Right cardiac atrium (tissue), 5 donors: ENCODE data around the gene KRTAP5-8. TPM values are rescaled to one million over a fixed set of nuclear protein-coding genes. Genes with fewer than 3 reads are reported as not detected.
A peak's percentile ranks its signal among the peaks of the same experiment; 100 is the strongest.
"Not testable (repeated sequence)": the region's sequence is repeated elsewhere in the genome, so short reads cannot be mapped to it uniquely, and the experiment has no call there.

Experiments
- ATAC-seq, 2 donors: fragments of 200-7000 bp; cut with Tn5 transposase; one replicate each; pipeline versions ENCODE4 v1.8.0 to v1.9.1; 2020; ENCODE audit warnings: moderate library complexity in 2 of 2, mild to moderate bottlenecking in 1 of 2
- DNase-seq, 3 donors: peaks; one replicate each; pipeline ENCODE4 v3.0.0-alpha.2; 2020
- H3K27ac ChIP-seq: one replicate; pipeline ENCODE4 v1.5.1; 2013; ENCODE audit warnings: mild to moderate bottlenecking, low read length, control low read depth, moderate library complexity
- H3K27me3 ChIP-seq: one replicate; pipeline ENCODE4 v1.6.1; 2013; ENCODE audit not compliant: control insufficient read depth, insufficient read depth
- H3K4me1 ChIP-seq: one replicate; pipeline ENCODE4 v1.6.1; 2013; ENCODE audit warnings: low read length; ENCODE audit not compliant: control insufficient read depth, insufficient read depth
- H3K4me3 ChIP-seq: one replicate; pipeline ENCODE4 v1.5.1; 2013; ENCODE audit warnings: low read length, control low read depth
- H3K9me3 ChIP-seq: one replicate; pipeline ENCODE4 v1.6.1; 2013; ENCODE audit warnings: low read length; ENCODE audit not compliant: control insufficient read depth
- WGBS: extraction: QIAGEN DNeasy Blood & Tissue Kit; methylation state at CpG from one replicate; pipeline ENCODE4 v1.1.7; 2013; 5-methylcytosine and 5-hydroxymethylcytosine counted together
- intact Hi-C, 4 donors: fragments of 100-400 bp; cut with DNase I; formaldehyde crosslinking; loops; one replicate each; pipeline versions ENCODE4 v1.11.0 to v1.14.0; 2022 to 2023
- polyA plus RNA-seq: library from polyadenylated mRNA; stranded (reverse); fragments of 200-250 nt; gene quantifications from one replicate; pipeline ENCODE4 v1.2.3, GENCODE V29; 2013
- total RNA-seq, 4 donors: library from RNA; stranded (reverse); fragmentation: NEBNext Ultra II Directional; extraction: Animal tissue kit (Norgen Biotek cat#: 25700); gene quantifications; one replicate each; pipeline ENCODE4 v1.2.1, GENCODE V29; 2021
- donor health status: healthy with polysubstance abuse.
- donor health status: DM: no; HTN: yes; CAD: no.
- donor health status: DM: no; HTN: no; CAD: no.
- donor health status: DM: no; HTN: yes; CAD: no; lungs with severe emphysema.
- donor health status: DM: yes; HTN: yes; CAD: no.

Gene KRTAP5-8
- total and polyA plus RNA-seq, 5 donors = not detected

DNA sequence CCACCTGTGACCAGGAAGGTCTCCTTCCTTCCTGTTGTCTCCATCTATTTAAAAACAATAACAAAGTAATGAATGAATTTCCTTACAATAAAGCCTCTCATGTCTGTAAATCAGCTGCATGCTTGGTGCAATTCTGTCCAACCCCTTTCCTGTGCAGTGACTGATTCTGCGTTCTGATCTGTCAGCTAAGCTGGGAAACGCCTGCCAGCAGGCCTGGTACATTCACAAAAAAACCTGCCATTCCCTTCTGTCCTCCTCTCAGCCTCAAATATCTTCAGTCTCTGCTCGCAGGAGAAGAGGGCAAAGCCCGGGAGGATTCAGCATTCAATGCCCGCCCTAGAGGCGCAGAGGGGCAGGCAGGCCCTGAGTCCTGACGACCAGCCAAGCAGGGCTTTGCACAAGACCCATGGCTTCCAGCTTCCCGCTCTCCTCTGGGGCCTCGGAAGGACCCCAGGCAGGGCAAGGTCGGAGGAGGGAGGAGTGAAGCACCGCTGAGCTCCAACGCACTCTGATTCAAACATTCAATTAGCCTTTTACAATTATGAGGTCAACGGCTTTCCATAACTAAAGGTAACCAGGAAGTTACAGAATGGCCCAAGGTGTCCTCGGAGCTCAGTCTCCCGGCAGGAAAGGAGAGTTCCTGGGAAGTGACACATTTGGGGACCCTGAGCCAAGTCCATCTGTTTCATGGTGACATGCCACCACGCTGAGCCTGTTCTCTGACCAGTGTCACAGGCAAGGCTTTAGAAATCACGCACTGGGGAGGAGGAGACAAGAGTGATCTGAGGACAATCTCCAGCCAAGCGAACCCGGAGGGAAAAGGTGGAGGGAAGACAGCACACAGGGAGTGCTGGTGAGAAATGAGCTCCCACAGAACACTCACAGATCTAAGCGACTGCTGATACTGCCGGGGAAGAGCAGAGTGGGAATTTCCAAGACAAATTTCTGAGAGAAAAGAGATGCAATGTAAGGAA, 29.1 kb downstream of the KRTAP5-8 start:
- intact Hi-C loops, H3K27me3 ChIP-seq: not testable (repeated sequence)
- 59% methylated on average over 21 of the region's 21 CpGs for WGBS

DNA sequence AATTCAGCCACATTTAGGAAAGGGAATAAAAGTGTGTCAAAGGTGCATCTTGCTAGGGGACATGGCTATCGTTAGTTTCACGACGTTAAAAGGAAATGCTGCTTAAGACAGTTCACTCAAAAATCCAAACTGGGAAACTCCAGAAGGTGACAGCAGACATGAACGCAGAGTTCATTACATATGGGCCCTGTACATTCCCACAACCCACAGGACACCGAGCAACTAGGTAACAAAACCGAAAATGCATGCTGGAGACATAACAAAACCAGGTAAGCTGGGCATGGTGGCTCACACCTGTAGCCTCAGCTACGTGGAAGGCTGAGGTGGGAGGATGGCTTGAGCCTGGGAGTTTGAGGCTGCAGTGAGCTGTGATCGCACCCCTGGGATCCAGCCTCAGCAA, 29.8 kb downstream of the KRTAP5-8 start:
- H3K27ac ChIP-seq, H3K27me3 ChIP-seq, H3K4me3 ChIP-seq, DNase-seq, ATAC-seq, intact Hi-C loops, H3K4me1 ChIP-seq, H3K9me3 ChIP-seq: not testable (repeated sequence)
- 78% methylated on average over 8 of the region's 8 CpGs for WGBS

More for the DNA sequence above, 29.1 kb downstream of the KRTAP5-8 start:
- ATAC-seq, H3K4me3 ChIP-seq, DNase-seq, H3K27ac ChIP-seq, H3K9me3 ChIP-seq, H3K4me1 ChIP-seq: not testable (repeated sequence)

DNA sequence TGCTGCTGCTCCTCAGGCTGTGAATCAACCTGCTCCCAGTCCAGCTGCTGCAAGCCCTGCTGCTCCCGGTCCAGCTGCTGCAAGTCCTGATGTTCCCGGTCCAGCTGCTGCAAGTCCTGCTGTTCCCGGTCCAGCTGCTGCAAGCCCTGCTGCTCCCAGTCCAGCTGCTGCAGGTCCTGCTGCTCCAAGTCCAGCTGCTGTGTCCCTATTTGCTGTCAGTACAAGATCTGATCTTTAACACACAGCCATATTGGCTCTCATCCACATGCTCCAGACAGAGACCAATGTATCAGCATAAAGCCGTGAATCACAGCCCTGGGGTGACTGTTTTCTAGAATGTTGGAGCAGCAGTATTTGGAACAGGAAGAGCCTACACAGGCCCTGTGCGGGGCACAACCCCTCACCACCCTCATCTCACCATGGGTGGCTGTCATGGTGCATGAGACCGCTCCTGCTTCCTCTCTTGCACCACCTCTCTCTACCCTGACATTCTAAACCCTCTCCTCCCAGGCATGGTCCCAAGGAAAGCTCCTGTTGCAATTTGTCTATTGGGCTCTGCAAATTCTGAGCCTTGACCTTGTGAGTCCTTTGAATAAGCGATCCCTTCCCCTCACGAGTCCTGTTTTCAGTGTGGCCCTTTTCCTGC, 31.0 kb downstream of the KRTAP5-8 start:
- peak in 1 of 2 donors; percentile 16 for ATAC-seq
- Histone ChIP-seq H3K4me1 (peaks cover 2% of the 10 kb centered on the region), H3K27me3 (no peaks in the 10 kb centered on the region), H3K9me3 (no peaks in the 10 kb centered on the region), H3K27ac (no peak overlapping the region), H3K4me3 (no peak overlapping the region)
- WGBS = 61% methylated on average over 8 of the region's 8 CpGs
- intact Hi-C loops = no loop called here
- no peak for DNase-seq

DNA sequence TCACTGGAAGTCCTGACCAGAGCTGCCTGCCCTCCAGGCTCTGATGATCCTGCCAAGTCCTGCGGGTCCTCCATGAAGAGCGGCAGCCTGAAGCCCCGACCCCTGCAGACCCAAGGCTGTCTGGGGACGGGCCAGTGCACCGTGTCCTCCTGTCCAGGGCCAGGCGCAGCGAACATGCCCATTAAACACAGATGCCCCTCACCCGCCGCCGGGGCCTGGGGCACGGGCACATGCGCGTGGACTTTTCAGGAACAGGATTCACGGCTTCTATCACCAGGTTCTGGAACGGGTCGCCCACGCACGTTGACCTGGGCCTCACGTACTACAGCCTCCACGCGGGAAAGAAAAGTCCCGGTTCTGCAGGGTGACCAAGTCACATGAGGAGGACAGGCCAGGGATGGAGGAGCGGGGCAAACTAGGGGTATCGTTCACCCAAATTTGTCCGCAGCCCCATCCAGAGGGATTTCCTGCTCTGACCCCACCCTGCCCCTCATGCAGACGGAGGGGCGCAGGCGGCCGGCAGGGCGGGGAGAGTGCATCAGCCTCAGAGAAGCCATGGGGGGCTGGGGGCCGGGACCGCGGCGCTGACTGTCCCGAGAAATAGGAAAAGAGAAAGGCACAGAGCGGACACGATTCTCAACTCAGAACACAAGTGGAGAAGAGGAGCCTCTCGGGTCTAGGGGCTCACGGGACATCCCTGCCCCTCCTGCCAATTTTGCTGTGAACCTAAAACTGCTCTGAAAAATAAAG, 33.5 kb downstream of the KRTAP5-8 start:
- peak in 1 of 2 donors; percentile 7 for ATAC-seq
- WGBS = 86% methylated on average over 37 of the region's 39 CpGs
- H3K4me3 ChIP-seq, H3K9me3 ChIP-seq, H3K4me1 ChIP-seq, H3K27me3 ChIP-seq, intact Hi-C loops, H3K27ac ChIP-seq, DNase-seq: not testable (repeated sequence)

DNA sequence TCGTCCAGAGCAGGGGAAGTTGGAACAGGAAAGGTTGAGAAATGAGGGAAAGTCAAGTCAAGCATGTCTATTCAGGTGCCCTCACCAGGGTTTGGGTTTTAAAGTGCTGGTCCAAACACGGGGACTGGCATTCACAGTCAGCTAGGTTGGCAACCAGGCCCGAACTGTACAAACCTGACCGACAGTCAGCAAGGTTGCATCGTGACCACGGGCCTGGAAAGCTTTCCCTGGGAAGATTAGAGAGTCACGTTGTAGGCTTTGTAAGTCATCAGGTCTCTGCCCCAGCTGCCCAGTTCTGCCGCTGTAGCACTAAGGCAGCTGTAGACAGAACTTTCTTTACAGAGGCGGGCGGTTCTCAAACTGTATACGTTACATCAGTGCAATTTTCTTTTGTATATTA, 35.0 kb downstream of the KRTAP5-8 start:
- no peak for ATAC-seq

DNA sequence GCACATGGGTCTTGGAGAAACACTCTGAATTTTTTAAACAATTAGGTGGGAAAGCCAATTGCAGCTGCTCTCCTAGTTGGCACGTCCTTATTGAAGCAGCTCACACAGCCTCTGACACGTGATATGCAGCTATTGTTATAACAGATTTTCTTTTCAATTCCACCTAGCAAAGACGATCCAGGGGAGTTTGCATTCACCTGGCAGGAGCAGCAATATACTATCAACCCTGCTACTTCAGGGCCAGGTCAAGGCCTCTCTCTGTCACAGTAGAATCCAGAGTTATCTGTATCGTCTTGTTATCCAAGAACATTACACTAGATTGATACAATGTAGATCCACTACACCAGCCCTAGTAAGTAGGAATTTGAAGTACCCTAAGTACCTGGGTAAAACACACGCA, 36.6 kb downstream of the KRTAP5-8 start:
- Histone ChIP-seq H3K4me1 (no peaks in the 10 kb centered on the region), H3K9me3 (no peaks in the 10 kb centered on the region), H3K27ac (no peak overlapping the region), H3K4me3 (no peak overlapping the region), H3K27me3 (no peaks in the 10 kb centered on the region)
- intact Hi-C loops = no loop called here
- ATAC-seq = no peak
- 77% methylated on average over 5 of the region's 5 CpGs for WGBS
- DNase-seq = no peak

More for the DNA sequence above, 35.0 kb downstream of the KRTAP5-8 start:
- no peak overlapping the region for H3K4me3 ChIP-seq
- no peaks in the 10 kb centered on the region for H3K9me3 ChIP-seq
- H3K27me3 ChIP-seq = no peaks in the 10 kb centered on the region
- intact Hi-C loops = no loop called here
- DNase-seq = no peak
- peaks cover 2% of the 10 kb centered on the region for H3K4me1 ChIP-seq
- H3K27ac ChIP-seq = no peak overlapping the region
- 85% methylated on average over 11 of the region's 11 CpGs for WGBS

DNA sequence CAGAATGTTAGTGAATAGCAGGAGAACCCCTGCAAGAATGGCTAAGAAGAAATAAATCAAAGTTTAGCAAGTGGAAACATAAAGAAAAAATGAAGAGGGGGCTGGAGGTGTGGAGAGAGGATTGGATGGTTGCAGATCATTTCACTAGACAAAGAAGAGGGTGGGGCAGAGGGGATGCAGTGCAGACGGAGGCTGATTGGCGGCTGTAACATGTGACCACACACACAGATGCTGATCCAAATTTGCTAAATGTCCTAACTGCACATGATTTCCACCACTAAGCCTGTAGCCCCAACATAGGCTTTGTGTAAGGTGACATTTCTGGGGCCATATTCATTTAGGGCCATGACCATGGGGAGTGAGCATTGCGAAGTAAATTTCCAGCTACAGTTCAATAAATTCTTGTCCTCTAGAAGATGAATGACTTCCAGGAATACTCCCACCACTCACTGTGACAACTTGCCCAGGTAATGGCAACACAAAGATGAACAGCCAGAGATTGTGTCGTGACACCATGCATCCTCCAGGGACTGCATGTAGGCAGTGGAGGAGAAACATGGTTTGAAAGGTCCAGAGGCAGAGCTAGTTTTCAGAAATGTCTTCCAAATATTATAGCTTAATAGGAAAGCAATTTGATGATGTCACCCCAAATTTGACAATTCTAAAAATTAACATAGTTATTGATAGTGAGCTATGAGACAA, 38.0 kb downstream of the KRTAP5-8 start:
- intact Hi-C loops = no loop called here
- no peak for ATAC-seq
- Histone ChIP-seq H3K4me1 (peaks cover 2% of the 10 kb centered on the region), H3K27ac (no peak overlapping the region), H3K9me3 (no peaks in the 10 kb centered on the region), H3K27me3 (no peaks in the 10 kb centered on the region), H3K4me3 (no peak overlapping the region)
- DNase-seq = no peak
- WGBS = 80% methylated on average over 4 of the region's 4 CpGs

DNA sequence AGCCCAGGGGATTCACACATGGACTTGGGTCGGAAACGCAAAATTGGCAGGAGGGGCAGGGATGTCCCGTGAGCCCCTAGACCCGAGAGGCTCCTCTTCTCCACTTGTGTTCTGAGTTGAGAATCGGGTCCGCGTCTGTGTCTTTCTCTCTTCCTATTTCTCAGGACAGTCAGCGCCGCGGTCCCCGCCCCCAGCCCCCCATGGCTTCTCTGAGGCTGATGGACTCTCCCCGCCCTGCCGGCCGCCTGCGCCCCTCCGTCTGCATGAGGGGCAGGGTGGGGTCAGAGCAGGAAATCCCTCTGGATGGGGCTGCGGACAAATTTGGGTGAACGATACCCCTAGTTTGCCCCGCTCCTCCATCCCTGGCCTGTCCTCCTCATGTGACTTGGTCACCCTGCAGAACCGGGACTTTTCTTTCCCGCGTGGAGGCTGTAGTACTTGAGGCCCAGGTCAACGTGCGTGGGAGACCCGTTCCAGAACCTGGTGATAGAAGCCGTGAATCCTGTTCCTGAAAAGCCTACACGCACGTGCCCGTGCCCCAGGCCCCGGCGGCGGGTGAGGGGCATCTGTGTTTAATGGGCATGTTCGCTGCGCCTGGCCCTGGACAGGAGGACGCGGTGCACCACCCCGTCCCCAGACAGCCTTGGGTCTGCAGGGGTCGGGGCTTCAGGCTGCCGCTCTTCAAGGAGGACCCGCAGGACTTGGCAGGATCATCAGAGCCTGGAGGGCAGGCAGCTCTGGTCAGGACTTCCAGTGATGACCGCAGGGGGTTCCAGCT, 39.1 kb downstream of the KRTAP5-8 start:
- H3K4me1 ChIP-seq, H3K4me3 ChIP-seq, ATAC-seq, intact Hi-C loops, DNase-seq, H3K27me3 ChIP-seq, H3K27ac ChIP-seq, H3K9me3 ChIP-seq: not testable (repeated sequence)
- 90% methylated on average over 38 of the region's 41 CpGs for WGBS

DNA sequence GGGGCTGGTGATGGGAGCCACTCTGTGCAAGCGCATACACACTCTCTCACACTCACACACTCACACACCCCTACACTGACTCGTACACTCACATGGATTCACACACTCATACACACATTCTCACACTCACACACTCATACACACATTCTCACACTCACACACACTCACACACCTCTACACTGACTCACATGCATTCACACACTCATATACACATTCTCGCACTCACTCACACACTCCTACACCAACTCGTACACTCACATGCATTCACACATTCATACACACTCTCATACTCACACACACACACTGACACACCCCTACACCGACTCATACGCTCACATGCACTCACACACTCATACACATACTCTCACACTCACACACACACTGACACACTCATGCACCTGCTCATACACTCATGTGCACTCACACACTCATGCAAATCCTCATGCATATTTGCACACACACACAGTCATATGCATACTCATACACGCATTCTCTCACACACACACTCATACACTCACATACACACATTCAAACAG, 39.7 kb downstream of the KRTAP5-8 start:
- H3K4me1 ChIP-seq = peaks cover 2% of the 10 kb centered on the region
- H3K27me3 ChIP-seq = no peaks in the 10 kb centered on the region
- no peaks in the 10 kb centered on the region for H3K9me3 ChIP-seq
- ATAC-seq (no peak), DNase-seq (no peak)
- H3K4me3 ChIP-seq = no peak overlapping the region
- WGBS = 91% methylated on average over 7 of the region's 7 CpGs
- no peak overlapping the region for H3K27ac ChIP-seq
- intact Hi-C loops = no loop called here

DNA sequence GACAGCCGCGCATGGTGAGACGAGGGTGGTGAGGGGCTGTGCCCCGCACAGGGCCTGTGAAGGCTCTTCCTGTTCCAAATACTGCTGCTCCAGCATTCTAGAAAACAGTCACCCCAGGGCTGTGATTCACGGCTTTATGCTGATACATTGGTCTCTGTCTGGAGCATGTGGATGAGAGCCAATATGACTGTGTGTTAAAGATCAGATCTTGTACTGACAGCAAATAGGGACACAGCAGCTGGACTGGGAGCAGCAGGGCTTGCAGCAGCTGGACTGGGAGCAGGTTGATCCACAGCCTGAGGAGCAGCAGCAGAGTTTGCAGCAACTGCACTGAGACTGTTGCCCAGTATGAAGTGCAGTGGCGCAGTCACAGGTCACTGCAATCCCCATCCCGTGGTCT, 41.7 kb downstream of the KRTAP5-8 start:
- H3K27me3 ChIP-seq, intact Hi-C loops, H3K27ac ChIP-seq, H3K4me3 ChIP-seq, H3K9me3 ChIP-seq, ATAC-seq, H3K4me1 ChIP-seq, DNase-seq: not testable (repeated sequence)
- WGBS = 62% methylated on average over 7 of the region's 7 CpGs
